ENCODE data around the gene SOX10. TPM values are rescaled to one million over a fixed set of nuclear protein-coding genes. Genes with fewer than 3 reads are reported as not detected.
A peak's percentile ranks its signal among the peaks of the same experiment; 100 is the strongest.

Gene SOX10
- 23.0 TPM for total RNA-seq

GRCh38 chr22:37983860-37984791, at the start of gene SOX10:
Gene SOX10, minus strand, starts transcription at chr22:37984555. Its CDS starts 771 bp downstream, at chr22:37983784.
- H3K9me3 ChIP-seq, result no peaks in the 10 kb centered on the region
- no peak within 1 kb of the TSS for H3K27ac ChIP-seq
- no peaks in the 10 kb centered on the region for H3K27me3 ChIP-seq
- intact Hi-C loops (cut with DNase I), result no loop called here
- DNase-seq (ENCODE audit: low spot score in 2 of 2), result no peak
- no peaks in the 10 kb centered on the region for H3K4me1 ChIP-seq
- no peak within 1 kb of the TSS for H3K4me3 ChIP-seq
- TF ChIP-seq CTCF (IDR thresholded peaks at IDR 0.05), result no peak
- peaks cover 0 to 3% of the 10 kb centered on the region in 2 donors for H3K36me3 ChIP-seq

GRCh38 chr22:38033522-38034277, 49.3 kb upstream of the SOX10 start:
- no peaks in the 10 kb centered on the region for H3K9me3 ChIP-seq
- no peak overlapping the region for H3K4me3 ChIP-seq
- intact Hi-C loops (cut with DNase I), result no loop called here
- peak overlapping the region in 1 of 2 donors; percentile 21 for H3K27ac ChIP-seq
- peaks cover 4 to 17% of the 10 kb centered on the region in 2 donors for H3K4me1 ChIP-seq
- no peaks in the 10 kb centered on the region for H3K36me3 ChIP-seq
- no peaks in the 10 kb centered on the region for H3K27me3 ChIP-seq
- TF ChIP-seq CTCF (IDR thresholded peaks at IDR 0.05), result no peak
- DNase-seq (ENCODE audit: low spot score in 2 of 2), result no peak

GRCh38 chr22:38032681-38033521, 48.5 kb upstream of the SOX10 start:
- H3K4me1 ChIP-seq, result peaks cover 4 to 17% of the 10 kb centered on the region in 2 donors
- H3K9me3 ChIP-seq, result no peaks in the 10 kb centered on the region
- H3K27me3 ChIP-seq, result no peaks in the 10 kb centered on the region
- no peak overlapping the region for H3K4me3 ChIP-seq
- H3K36me3 ChIP-seq, result no peaks in the 10 kb centered on the region
- no peak overlapping the region for H3K27ac ChIP-seq
- TF ChIP-seq CTCF (IDR thresholded peaks at IDR 0.05), result no peak
- intact Hi-C loops (cut with DNase I), result no loop called here
- no peak for DNase-seq (ENCODE audit: low spot score in 2 of 2)

- TF ChIP-seq CTCF (IDR thresholded peaks at IDR 0.05), result no peak
- no peak for DNase-seq (ENCODE audit: low spot score in 2 of 2)
- Histone ChIP-seq H3K4me1 (peaks cover 4 to 17% of the 10 kb centered on the region in 2 donors), H3K27me3 (no peaks in the 10 kb centered on the region), H3K27ac (no peak overlapping the region), H3K4me3 (no peak overlapping the region), H3K36me3 (no peaks in the 10 kb centered on the region), H3K9me3 (no peaks in the 10 kb centered on the region)
- intact Hi-C loops (cut with DNase I), result no loop called here
Observed at GRCh38 chr22:38031491-38031890, 47.1 kb upstream of the SOX10 start.
